Measurements from ENCODE around the gene MPPED1.

GRCh38 chr22:43404673-43405385 lies 7.0 kb upstream of the MPPED1 start:
- TF ChIP-seq POLR2A (IDR thresholded peaks at IDR 0.05) (no peak), CTCF (IDR thresholded peaks at IDR 0.05) (no peak)
